Fibroblast of pulmonary artery (primary cell): Measurements from ENCODE around the gene UNC13A.
"Not testable (repeated sequence)": the region's sequence is repeated elsewhere in the genome, so short reads cannot be mapped to it uniquely, and the experiment has no call there.

Experiments used
- DNase-seq: peaks from one replicate; pipeline ENCODE4 v3.0.0-alpha.2; 2010; ENCODE audit warnings: low read depth
- H3K4me3 ChIP-seq: replicated peaks from 2 replicates; pipeline ENCODE4 v1.5.1; 2011; ENCODE audit warnings: low read depth, mild to moderate bottlenecking, control low read depth, low read length, moderate library complexity
- CTCF ChIP-seq: IDR thresholded peaks from 2 replicates; pipeline ENCODE4 v1.5.1; 2011; ENCODE audit warnings: mild to moderate bottlenecking, control low read depth, low read length, inconsistent platforms; ENCODE audit errors: missing control alignments

The UNC13A gene

GRCh38 chr19:17576758-17577456 is 111.2 kb downstream of the UNC13A start:
- DNase-seq, result no peak
- TF ChIP-seq CTCF, result no peak
- H3K4me3 ChIP-seq, result no peak overlapping the region

GRCh38 chr19:17575871-17576757 is 112.0 kb downstream of the UNC13A start:
- H3K4me3 ChIP-seq, result no peak overlapping the region
- TF ChIP-seq CTCF, result no peak
- DNase-seq, result no peak

- TF ChIP-seq CTCF, result no peak
- H3K4me3 ChIP-seq, result no peak overlapping the region
- no peak for DNase-seq
Observed at GRCh38 chr19:17572638-17573037, 115.5 kb downstream of the UNC13A start.

- H3K4me3 ChIP-seq, result no peak overlapping the region
- TF ChIP-seq CTCF, result no peak
- DNase-seq, result no peak
Observed at GRCh38 chr19:17570791-17571190, 117.4 kb downstream of the UNC13A start.

GRCh38 chr19:17570291-17570690 is 117.9 kb downstream of the UNC13A start:
- H3K4me3 ChIP-seq, DNase-seq: not testable (repeated sequence)

- H3K4me3 ChIP-seq, result no peak overlapping the region
- no peak for TF ChIP-seq CTCF
- DNase-seq, result no peak
Observed at GRCh38 chr19:17567940-17568339, 120.2 kb downstream of the UNC13A start.

- no peak for TF ChIP-seq CTCF
- DNase-seq, result no peak
Observed at GRCh38 chr19:17565611-17566010, 122.5 kb downstream of the UNC13A start.

More at GRCh38 chr19:17565611-17566010, 122.5 kb downstream of the UNC13A start:
- no peak overlapping the region for H3K4me3 ChIP-seq
